HG02870 (cell line): ENCODE results near the gene WDR37.

Source experiments
- ATAC-seq: cut with Tn5 transposase; IDR thresholded peaks from one replicate; pipeline ENCODE4 v1.9.1; 2021; ENCODE audit warnings: mild to moderate bottlenecking, moderate library complexity; ENCODE audit not compliant: unreplicated experiment

WDR37 gene

DNA sequence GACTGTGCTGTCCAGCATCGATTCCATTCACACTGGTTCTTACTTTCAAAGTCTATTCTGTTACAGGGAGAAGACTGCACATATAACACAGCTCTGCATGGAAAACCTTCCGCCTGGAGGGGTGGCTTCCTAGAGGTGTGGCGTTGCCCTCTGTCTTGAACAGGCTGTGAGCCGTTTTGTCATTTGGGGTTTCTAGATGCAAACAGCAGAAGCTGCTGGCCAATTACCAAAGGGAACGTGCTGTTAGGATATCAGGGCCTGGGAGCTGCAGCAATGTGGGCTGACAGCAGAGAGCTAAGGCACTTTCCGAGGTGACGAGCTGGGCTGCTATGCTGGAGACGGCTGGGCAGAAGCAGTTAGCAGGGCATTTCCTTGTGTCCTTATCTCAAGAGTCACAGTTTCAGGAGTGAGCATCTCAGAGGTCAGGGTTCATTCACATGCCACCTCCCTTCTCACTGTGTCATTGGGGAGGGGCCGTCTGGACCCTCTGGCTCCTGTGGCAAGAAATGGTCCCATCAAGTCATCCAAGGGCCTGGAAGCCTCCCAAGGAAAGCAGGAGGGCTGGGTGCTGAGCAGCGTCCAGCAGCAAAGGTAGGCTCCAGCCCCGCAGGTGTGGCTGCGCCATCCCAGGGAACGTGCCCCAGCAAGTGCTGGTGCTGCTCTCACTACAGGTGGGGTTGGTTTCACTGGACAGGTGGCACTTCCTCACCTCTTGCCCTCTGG lies 106.5 kb downstream of the WDR37 start:
- ATAC-seq, result no peak

DNA sequence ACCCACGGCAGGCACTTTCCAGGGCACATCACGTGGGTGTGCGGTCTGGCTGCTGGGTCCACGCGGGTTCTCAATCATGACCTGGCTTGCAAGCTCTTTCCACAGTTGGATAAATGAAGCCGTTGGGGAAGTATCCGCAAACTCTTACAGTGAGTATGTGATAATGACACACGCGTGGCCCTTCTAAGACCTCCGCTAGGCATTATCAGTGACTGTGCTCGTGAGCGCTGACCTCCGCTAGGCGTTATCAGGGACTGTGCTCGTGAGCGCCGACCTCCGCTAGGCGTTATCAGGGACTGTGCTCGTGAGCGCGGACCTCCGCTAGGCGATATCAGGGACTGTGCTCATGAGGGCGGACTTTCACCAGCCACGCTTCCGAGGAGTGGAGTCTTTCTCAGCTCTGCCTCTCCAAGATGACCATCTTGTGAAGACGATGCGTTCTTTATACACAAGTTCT lies 107.0 kb downstream of the WDR37 start:
- no peak for ATAC-seq

DNA sequence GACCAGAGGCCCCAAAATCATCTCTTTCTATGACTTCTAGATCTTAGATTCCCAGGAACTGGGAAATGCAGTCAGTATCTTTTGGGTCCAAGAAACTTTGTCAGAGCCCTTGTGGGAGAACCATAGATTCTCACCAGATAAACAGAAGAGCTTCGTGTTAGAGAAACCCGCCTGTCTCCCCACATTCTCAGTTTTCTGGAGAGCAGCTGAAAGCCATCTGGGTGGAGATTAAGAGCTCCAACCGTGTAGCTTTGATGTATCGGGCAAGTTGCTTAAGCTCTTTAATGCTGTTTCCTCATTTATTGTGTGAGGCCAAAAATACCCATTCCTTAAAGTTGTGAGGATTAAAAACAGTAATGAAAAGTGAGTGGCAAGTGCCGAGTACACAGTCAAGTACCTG lies 107.6 kb downstream of the WDR37 start:
- no peak for ATAC-seq

DNA sequence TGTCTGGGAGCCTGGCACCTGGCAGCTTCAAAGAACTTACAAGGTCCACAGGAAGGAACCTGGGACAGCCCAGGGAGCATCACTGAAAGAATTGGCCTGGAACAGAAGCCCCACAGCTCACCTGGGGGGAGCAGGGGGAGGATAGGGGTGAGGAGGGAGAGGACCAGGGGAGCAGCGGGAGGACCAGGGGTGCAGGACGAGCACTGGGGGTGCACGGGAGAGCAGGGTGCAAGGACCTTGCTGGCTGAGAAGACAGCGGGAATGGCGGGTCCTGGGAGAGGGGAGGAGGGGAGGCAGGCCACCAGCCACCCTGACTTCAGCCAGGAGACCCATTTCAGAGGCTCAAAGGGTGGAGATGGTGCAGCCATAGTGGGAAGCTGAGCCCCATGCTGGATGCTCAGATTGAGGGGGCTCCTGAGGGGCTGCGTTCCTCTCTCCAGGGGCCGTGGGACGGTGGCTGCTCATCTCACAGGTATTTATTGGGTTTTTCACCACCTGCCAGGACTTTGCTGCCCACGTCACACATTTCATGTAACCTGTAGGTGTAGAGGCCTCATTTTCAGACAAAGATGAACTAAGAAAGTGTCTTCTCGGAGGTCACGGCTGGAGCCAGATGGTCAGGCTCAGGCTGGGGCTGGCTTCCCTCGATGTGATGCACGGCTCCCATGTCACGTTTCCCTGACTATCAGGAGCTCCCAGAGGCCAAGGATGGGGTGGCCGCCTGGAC lies 110.1 kb downstream of the WDR37 start:
- ATAC-seq, result no peak

DNA sequence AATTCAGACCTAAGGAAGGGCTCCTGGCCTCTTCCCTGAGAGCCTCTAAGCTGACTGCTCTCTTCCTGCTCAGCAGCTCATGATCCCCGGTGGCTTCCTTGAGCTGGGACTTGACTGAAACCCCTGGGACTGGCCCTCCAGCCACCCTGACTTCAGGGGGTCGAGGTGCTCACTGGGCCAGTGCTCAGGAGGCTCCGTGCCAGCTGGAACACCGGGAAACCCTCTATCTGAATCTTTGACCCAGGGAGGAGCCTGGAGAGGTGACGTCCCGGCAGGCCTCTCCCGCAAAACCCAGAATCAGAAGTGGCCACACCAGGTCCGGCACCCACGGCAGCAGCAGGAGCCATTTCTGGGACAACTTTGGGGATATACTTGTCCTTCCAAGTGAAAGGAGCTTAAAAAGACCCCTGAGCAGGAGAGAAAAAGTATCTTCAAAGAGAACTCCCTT lies 110.7 kb downstream of the WDR37 start:
- ATAC-seq, result no peak

DNA sequence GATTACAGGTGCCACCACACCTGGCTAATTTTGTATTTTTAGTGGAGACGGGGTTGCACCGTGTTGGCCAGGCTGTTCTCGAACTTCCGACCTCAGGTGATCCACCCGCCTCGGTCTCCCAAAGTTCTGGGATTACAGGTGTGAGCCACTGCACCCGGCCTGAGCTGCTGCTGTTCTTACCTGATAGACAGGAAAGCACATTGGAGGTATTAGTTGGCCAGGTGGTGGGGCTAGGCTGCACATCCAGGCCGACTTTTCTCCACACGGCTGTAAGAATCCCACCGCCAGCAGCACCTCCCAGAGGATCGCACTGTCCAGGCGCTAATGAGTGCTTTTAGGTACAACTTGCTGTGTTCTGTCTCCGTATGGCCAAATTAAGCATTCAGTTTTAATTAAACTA lies 112.6 kb downstream of the WDR37 start:
- ATAC-seq, result no peak

DNA sequence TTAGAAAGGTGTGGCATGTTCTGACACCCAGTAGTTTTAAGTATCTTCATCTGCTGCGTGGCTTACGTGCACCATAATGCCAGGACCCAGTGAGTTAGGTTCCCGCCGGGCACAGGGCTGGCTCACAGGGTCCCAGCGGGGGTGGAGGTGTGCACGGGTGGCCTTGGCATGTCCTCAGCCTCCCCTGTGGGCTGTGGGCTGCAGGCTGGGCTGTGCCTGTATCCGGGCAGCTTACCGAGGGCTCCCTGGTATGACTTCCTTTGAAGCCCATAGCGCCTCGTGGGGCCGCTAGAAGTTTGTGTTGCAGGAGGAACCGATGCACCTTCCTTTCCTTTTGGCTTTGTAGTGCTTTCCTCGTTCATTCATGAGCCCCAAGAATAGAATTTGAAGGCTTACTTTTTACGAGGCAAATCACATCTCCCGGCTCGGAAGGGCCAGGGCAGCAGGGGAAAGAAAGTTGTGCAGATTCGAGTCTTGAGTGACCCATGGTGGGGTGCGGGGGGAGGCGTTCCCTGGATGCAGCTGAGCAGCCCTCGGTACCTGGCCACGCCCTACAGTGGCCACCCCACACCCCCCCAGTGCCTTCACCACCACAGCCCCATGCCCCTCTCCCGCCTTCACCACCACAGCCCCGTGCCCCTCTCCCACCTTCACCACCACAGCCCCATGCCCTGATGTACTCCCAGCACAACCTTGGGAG lies 113.2 kb downstream of the WDR37 start:
- ATAC-seq, result no peak

DNA sequence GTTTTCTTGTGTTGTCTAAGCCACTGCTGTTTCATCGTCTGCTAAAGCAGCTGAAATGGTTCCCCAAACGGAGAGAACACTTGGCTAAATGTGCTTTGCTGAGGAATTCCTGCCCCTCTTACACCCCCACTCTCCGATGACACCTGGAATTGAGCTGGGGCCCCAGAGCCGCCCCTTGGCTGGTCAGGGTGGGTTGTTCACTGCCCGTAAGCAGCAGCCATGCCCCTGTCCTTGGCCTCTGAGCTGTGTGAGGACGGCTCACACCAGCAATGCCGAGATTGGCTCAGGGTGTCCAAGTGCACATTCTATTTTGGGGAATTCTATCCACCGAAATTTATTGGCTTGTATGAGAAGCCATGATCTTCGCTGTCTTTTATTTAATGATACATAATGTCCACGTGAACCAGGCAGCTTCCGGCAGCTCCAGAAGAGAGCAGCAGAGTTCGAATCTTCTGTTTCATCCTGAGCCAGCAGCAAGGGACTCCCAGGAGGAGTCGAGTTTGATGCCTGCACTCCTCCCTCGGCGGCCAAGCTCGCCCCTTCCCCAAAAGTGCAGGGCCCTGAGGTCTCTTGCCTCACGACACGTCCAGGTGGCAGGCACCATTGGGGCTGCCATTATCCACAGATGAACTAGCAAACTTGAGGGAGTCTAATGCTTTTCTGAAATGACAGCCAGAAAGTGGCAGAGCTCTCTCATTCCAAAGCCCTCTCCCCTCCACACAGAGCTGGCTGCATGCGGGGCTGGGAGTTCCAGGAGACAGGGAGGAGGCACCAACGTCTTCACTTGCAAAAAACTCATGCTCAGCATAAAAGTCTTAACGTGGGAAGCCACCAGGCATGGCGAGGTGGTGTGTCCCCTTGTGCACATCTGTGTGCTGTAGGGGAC lies 114.0 kb downstream of the WDR37 start:
- no peak for ATAC-seq

DNA sequence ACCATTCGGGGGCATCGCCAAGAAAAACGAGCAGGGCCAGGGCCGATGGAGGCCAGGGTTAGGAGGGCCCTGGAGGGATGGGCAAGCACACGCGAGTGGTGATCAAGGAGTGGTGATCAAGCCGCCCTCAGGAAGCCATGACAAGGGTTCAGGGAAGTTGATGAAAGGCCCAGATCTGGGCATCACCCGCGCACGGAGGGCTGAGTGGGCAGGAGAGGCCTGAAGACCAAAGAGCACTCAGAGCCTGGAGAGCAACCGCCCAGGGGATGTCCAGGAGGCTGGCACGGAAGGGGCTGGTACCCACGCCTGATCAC lies 114.6 kb downstream of the WDR37 start:
- no peak for ATAC-seq

DNA sequence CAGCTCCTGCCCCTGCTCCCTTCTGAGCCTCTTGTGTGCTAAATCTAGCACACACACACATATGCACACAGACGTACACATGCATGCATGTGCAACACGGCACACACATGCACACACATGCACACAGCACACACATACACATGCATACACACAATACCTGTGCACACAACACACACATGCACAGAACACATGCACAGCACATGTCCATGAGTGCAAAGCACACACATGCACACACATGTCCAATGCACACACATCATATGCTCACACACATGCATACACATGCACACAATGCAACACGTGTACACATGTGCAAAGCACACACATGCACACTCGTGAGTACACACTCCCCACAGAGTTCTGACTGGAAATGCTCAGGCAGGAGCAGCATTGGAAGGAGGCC lies 115.0 kb downstream of the WDR37 start:
- no peak for ATAC-seq

DNA sequence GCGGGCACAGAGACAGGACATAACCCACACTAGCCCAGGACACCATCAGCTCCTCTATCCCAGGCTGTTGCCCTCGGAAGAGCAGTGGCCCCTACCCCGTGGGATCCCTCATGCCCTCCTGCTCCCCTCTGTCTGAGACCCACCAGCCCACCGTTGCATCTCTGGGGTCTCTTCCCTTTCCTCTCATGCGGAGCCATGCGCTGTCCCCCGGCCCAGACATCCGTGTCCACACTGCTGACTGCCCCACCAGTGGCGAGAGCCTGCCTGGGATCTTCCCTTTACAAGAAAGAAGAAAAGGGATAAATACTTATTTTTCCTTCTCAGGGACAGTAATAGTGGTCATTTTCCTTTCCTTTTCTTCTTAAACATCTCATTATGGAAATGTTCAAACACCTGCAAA lies 115.4 kb downstream of the WDR37 start:
- no peak for ATAC-seq

DNA sequence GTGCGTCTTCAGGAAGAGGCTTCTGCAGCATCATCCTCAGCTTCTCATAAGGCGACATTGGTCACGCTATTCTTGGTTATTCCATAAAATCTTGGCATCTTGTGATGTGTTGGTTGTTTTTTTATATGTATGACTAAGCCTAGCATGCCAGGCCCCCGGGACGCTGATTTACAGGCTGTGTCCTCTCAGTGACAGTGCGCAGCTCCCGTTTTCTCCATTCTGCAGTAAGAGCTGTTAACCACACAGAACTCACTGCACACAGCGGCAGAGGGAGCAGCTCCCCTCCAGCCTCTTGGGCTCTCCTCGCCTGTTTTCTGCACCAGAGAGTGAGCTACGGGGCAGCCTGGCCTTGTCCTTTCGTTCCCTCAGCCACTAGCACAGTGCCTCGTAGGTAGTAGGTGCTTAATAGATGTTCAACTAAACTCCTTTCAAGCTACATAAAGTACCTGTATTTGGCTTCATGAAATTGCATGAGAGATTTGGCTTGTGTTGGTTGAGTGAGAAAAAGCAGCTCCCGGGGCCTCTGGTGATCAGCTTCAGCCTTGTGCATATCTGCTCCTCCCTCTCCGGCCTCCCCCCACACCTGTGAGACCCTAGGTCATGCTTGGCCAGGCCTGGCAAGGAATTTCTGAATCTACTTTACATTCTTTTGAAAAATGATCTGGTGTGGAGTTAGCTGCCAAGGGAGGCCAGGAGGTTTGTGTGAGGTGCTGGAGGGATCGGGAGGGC lies 116.2 kb downstream of the WDR37 start:
- ATAC-seq, result no peak

DNA sequence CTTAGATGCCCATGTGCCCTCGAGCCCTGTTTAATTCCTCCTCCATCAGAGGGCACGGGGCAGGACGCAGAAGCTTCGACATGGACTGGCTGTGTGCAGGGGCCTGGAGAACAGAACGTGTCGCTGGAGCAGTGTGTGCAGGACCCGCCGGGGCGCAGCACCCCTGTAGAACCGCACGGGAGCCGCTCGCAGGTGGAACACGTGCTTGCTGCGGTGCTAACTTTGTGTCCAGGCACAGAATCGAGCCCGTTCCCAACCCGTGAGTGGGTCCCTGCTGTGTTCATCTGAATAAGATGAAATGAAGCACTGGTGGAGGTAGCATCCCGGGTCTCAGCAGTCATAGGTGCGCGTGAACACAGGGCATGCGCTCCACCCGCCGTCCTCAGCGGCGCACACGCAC lies 116.9 kb downstream of the WDR37 start:
- ATAC-seq, result no peak

DNA sequence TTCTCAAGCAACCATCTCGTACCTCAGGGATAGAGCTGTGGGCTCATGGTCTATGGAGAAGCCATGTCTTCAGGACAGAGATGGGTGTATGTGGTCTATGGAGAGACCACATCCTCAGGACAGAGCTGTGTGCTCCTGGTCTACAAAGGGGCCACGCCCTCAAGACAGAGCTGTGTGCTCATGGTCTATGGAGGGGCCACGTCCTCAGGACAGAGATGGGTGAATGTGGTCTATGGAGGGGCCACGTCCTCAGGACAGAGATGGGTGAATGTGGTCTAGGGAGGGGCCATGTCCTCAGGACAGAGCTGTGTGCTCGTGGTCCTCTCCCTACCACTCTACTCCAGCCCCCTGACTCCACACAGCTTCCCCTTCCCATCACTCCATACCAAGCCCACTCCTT lies 117.8 kb downstream of the WDR37 start:
- no peak for ATAC-seq

DNA sequence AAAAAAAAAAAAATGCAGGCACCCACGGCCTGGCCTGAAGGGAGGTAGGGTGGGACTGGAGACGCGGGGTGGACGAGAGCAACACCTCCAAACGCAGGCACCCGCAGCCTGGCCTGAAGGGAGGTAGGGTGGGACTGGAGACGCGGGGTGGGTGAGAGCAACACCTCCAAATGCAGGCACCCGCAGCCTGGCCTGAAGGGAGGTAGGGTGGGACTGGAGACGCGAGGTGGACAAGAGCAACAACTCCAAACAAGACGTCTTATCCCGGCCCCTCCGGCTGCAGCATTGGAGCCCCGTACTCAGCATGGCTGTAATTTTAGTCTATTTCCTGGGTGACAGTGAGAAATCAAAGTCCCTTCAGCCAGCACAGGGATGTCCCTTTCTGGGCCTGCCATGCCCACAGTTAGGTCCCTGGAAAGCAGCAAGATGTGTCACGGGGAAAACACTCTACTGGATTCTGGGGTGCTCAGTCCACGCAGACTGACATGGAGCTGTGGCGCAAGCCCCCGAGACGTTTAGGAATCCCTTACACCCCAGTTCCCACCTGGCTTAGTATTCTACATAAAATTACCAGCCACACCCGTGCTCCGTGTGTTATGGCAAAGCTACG lies 119.9 kb downstream of the WDR37 start:
- no peak for ATAC-seq

DNA sequence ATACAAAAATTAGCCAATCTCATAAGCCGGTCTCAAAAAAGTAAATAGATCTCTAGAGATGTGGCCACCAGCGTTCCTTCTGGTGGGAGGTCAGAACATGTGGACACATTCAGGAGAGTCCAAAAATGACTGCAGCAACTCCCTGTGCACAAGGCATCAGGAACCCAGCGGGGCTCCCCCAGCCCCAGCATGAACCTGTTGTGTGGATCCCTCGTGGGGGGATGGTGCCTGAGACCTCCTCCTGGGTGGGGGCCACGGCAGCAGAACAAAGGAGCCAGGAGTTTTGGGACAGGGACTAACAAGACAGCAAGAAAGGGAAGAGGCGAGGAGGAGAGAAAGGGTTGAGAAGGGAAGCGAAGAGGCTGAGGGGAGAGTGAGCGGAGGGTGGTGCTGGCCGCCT lies 121.8 kb downstream of the WDR37 start:
- no peak for ATAC-seq

DNA sequence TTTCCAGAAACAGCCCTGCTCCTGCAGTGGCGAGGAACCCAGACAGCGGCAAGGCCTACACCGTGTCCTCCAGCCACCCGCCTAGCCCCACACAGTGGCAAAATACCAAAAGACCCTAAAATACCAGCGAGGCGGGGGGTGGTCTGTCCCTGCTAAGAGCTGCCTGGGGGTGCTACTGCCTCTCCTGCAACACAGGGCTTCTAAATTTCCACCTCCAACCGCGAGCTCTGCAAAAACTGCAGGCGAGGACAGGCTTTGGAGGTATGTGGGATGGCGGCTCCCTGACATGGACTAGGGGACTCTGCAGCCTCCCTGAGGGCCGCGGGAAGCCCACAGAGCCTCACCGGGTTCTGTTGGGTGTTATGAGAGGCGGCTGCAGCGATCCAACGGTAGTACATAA lies 122.3 kb downstream of the WDR37 start:
- no peak for ATAC-seq

DNA sequence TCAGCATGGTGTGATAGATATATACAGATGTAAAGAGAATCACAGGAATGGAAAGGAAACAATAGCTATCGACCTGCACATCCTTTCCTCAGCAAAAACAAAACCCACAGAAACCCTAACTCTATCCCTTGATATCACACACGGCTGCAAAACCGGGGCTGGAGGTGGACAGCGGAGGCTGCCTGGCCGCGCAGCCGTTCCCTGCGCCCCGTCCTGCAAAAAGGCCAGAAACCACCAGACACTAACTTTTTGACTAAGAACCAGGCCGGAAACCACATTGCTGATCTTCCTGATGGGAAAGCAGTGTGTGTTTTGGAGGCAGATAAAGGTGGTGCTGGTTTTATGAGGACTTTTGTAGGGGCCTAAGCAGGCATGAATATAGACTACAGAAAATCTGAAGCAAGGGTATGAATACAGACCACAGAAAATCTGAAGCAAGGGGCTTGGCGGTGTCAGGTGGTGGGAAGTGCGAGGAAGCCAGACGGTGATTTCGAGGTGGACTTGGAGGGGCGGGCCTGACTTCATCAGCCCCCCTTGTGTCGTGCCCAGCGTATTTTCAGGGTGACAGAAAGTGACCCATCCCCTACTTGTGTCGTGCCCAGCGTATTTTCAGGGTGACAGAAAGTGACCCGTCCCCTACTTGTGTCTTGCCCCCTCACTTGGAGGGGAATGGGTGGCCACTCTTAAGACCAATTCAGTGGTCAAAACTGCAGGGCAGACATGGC lies 123.3 kb downstream of the WDR37 start:
- ATAC-seq, result no peak

DNA sequence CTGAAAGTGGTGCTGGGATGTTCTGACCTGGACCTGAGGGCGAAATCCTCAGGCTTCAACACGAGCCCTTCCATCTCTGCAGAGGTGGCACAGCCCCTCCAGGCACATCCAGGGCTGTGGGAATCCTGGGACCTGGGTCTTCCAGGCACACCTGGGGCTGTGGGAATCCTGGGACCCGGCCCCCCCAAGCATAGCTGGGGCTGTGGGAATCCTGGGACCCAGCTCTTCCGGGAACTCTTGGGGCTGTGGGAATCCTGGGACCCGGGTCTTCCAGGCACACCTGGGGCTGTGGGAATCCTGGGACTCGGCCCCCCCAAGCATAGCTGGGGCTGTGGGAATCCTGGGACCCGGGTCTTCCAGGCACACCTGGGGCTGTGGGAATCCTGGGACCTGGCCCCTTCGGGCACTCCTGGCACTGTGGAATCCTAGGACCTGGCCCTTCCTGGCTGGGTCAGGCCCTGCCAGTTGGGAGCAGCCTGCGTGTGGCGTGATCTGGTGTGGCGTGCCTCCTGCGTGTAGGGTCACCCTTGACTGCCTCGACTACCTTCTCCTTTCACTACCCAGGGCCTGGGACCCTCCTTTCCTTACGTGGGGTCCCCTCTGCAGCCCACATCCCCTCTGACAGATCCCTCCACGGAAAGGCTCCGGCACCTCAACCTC lies 124.0 kb downstream of the WDR37 start:
- no peak for ATAC-seq
